ENCODE results near the gene SLC38A1. TPM values are rescaled to one million over a fixed set of nuclear protein-coding genes. Genes with fewer than 3 reads are reported as not detected.

SLC38A1 gene
- polyA plus RNA-seq, 1 of the 3 experiments (the other 2 are of a cell fraction): 20.7 TPM

DNA sequence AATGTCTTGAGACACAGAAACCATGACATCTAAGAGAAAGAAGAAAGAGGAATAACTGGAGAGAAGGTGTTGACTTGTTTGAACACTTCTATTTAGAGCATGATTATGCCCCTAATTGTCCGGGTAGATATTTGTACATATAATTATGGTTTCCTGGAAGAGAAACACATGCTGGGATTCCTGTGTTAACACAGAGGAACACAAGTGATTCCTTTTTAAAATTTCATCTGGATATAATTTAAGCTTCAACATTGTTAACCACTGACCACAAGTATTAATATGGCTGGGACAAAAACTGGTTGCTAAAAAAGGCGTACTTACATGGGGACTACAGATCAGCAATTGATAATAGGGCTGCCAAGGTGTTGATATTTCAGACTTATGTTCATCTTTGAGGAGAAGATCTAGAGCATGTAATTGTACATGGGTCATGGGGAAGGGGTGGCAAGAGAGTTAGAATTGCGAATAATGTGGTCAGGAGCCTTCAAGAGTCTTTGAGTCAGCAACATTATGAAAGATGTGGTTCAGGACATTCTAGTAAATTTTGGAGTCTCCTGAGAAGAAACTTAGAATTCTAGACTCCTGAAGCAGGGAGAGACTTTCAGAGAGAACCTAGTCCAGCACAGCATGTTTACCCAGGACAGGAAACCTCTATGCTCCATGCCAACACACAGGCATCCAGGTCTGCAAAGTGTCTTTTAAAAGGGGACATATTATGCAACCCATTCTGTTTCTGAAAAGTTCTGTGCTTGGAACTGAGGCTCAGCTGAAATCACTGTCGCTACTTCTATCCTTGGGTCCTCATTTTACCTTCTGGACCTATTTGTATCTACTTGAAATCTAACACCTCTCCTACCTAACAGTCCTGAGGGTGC lies 56.5 kb downstream of the SLC38A1 start (continued):
- TF ChIP-seq, protein P1, sequence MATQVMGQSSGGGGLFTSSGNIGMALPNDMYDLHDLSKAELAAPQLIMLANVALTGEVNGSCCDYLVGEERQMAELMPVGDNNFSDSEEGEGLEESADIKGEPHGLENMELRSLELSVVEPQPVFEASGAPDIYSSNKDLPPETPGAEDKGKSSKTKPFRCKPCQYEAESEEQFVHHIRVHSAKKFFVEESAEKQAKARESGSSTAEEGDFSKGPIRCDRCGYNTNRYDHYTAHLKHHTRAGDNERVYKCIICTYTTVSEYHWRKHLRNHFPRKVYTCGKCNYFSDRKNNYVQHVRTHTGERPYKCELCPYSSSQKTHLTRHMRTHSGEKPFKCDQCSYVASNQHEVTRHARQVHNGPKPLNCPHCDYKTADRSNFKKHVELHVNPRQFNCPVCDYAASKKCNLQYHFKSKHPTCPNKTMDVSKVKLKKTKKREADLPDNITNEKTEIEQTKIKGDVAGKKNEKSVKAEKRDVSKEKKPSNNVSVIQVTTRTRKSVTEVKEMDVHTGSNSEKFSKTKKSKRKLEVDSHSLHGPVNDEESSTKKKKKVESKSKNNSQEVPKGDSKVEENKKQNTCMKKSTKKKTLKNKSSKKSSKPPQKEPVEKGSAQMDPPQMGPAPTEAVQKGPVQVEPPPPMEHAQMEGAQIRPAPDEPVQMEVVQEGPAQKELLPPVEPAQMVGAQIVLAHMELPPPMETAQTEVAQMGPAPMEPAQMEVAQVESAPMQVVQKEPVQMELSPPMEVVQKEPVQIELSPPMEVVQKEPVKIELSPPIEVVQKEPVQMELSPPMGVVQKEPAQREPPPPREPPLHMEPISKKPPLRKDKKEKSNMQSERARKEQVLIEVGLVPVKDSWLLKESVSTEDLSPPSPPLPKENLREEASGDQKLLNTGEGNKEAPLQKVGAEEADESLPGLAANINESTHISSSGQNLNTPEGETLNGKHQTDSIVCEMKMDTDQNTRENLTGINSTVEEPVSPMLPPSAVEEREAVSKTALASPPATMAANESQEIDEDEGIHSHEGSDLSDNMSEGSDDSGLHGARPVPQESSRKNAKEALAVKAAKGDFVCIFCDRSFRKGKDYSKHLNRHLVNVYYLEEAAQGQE (IDR thresholded peaks at IDR 0.05; ENCODE audit: low read depth, low read length): no peak
- TF ChIP-seq RCOR1 (IDR thresholded peaks at IDR 0.05; ENCODE audit: low read length): no peak

DNA sequence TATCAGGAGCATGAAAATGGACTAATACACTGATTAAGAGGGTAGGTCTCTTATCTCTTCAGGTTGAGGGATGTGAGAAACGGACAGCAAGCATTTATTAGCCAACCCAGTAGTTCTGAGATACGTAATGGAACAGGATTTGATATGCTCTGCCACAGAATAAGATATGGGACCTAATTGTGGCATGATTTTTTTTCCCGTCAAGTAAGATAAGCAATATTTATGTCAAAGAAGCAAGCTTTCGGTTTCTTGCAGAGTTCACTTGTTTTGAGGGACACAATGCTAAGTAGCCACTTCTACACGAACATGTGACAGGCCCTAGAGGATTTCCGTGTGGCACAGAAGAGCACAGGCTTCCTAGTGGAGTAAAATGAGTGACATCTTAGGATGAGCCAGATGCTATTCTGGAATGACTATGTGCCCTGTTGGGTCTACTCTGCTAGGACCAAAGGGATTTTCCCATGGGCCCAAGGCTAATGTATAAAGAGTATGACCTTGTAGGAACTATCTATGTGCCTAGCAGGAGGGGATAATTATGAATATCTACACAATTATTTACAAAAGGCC lies 57.9 kb downstream of the SLC38A1 start:
- Histone ChIP-seq H3K79me2 (ENCODE audit: insufficient read depth) (no peaks in the 10 kb centered on the region), H3K27ac (ENCODE audit: low read depth in 2 of 2, low read length in 1 of 2) (no peak overlapping the region), H3K4me1 (ENCODE audit: control insufficient read depth in 1 of 2, insufficient read depth in 2 of 2, low read depth in 1 of 2, low read length in 1 of 2) (peaks cover 6% of the 10 kb centered on the region in 2 experiments; a peak in 3 of 4 replicates), H4K20me1 (ENCODE audit: insufficient read depth) (no peaks in the 10 kb centered on the region), H3K9ac (no peak overlapping the region), H3K9me3 (no peaks in the 10 kb centered on the region), H3K9me2 (no peaks in the 10 kb centered on the region), H3K4me2 (no peak overlapping the region), H3K36me3 (replicated peaks in 1 of 2; ENCODE audit: control insufficient read depth in 1 of 2, insufficient read depth in 2 of 2, low read length in 1 of 2) (peaks cover 48 to 65% of the 10 kb centered on the region in 2 experiments), H3F3A (replicated peaks; ENCODE audit: insufficient read depth) (no peaks in the 10 kb centered on the region), H3K27me3 (ENCODE audit: insufficient read depth) (no peaks in the 10 kb centered on the region), H2AFZ (ENCODE audit: low read depth) (no peak overlapping the region), H3K4me3 (ENCODE audit: low read depth in 2 of 2, low read length in 1 of 2) (no peak overlapping the region)
- TF ChIP-seq, protein P2, sequence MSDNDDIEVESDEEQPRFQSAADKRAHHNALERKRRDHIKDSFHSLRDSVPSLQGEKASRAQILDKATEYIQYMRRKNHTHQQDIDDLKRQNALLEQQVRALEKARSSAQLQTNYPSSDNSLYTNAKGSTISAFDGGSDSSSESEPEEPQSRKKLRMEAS (IDR thresholded peaks at IDR 0.05; ENCODE audit: low read depth): no peak
- no peak for TF ChIP-seq RFX5 (IDR thresholded peaks at IDR 0.05; ENCODE audit: low read length)
- TF ChIP-seq NRF1 (IDR thresholded peaks at IDR 0.05; ENCODE audit: low read depth, low read length): no peak
- TF ChIP-seq NFIC (IDR thresholded peaks at IDR 0.05; ENCODE audit: borderline replicate concordance): no peak
- TF ChIP-seq, protein P3, sequence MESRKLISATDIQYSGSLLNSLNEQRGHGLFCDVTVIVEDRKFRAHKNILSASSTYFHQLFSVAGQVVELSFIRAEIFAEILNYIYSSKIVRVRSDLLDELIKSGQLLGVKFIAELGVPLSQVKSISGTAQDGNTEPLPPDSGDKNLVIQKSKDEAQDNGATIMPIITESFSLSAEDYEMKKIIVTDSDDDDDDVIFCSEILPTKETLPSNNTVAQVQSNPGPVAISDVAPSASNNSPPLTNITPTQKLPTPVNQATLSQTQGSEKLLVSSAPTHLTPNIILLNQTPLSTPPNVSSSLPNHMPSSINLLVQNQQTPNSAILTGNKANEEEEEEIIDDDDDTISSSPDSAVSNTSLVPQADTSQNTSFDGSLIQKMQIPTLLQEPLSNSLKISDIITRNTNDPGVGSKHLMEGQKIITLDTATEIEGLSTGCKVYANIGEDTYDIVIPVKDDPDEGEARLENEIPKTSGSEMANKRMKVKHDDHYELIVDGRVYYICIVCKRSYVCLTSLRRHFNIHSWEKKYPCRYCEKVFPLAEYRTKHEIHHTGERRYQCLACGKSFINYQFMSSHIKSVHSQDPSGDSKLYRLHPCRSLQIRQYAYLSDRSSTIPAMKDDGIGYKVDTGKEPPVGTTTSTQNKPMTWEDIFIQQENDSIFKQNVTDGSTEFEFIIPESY (IDR thresholded peaks at IDR 0.05; ENCODE audit: borderline replicate concordance, low read depth): no peak
- TF ChIP-seq, protein P4, sequence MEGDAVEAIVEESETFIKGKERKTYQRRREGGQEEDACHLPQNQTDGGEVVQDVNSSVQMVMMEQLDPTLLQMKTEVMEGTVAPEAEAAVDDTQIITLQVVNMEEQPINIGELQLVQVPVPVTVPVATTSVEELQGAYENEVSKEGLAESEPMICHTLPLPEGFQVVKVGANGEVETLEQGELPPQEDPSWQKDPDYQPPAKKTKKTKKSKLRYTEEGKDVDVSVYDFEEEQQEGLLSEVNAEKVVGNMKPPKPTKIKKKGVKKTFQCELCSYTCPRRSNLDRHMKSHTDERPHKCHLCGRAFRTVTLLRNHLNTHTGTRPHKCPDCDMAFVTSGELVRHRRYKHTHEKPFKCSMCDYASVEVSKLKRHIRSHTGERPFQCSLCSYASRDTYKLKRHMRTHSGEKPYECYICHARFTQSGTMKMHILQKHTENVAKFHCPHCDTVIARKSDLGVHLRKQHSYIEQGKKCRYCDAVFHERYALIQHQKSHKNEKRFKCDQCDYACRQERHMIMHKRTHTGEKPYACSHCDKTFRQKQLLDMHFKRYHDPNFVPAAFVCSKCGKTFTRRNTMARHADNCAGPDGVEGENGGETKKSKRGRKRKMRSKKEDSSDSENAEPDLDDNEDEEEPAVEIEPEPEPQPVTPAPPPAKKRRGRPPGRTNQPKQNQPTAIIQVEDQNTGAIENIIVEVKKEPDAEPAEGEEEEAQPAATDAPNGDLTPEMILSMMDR (IDR thresholded peaks at IDR 0.05): no peak
- TF ChIP-seq, protein P5, sequence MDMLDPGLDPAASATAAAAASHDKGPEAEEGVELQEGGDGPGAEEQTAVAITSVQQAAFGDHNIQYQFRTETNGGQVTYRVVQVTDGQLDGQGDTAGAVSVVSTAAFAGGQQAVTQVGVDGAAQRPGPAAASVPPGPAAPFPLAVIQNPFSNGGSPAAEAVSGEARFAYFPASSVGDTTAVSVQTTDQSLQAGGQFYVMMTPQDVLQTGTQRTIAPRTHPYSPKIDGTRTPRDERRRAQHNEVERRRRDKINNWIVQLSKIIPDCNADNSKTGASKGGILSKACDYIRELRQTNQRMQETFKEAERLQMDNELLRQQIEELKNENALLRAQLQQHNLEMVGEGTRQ (IDR thresholded peaks at IDR 0.05; ENCODE audit: borderline replicate concordance, low read depth, low read length): no peak
- TF ChIP-seq FOXM1 (IDR thresholded peaks at IDR 0.05; ENCODE audit: low read depth): no peak
- no peak for TF ChIP-seq JUND (IDR thresholded peaks at IDR 0.05)
- TF ChIP-seq TAF1 (IDR thresholded peaks at IDR 0.05; ENCODE audit: borderline replicate concordance, low read depth, low read length): no peak
- POLR2A ChIA-PET: no interaction called here
- 94% methylated on average over 6 of the region's 6 CpGs for WGBS (ENCODE audit: low lambda C conversion rate)
- CTCF ChIA-PET: no interaction called here
- no peak for DNase-seq

All from SK-N-SH (cell line).